Gastrocnemius medialis (tissue), 4 donors: Measurements from ENCODE around the gene OIP5. TPM values are rescaled to one million over a fixed set of nuclear protein-coding genes. Genes with fewer than 3 reads are reported as not detected.
"Not testable (repeated sequence)": the region's sequence is repeated elsewhere in the genome, so short reads cannot be mapped to it uniquely, and the experiment has no call there.

Source experiments
- ATAC-seq, 2 donors: fragments of 150-250 bp; one replicate each; pipeline ENCODE4 v1.9.1; 2016
- DNase-seq, 2 donors: peaks; one replicate each; pipeline ENCODE4 v3.0.0-alpha.2; 2019
- H3K27ac ChIP-seq, 4 donors: fragments of 200-600 bp; sonication (generic); 1 replicate in 1 of 4; 2 replicates in 3 of 4; pipeline ENCODE4 v1.5.1; 2016 to 2018; ENCODE audit warnings: mild to moderate bottlenecking in 2 of 4, moderate library complexity in 1 of 4
- H3K27me3 ChIP-seq, 3 donors: fragments of 200-600 bp; sonication (generic) in 2 of 3; 1 replicate in 1 of 3; 2 replicates in 2 of 3; pipeline versions ENCODE4 v1.5.1 to v1.6.0; 2016 to 2019; ENCODE audit warnings: mild to moderate bottlenecking in 1 of 3, moderate library complexity in 1 of 3
- H3K36me3 ChIP-seq, 2 donors: fragments of 200-600 bp; sonication (generic) in 1 of 2; one replicate each; pipeline ENCODE4 v1.5.1; 2017 to 2018
- H3K4me1 ChIP-seq, 2 donors: fragments of 200-600 bp; sonication (generic) in 1 of 2; one replicate each; pipeline ENCODE4 v1.5.1; 2016 to 2017; ENCODE audit warnings: mild to moderate bottlenecking in 2 of 2
- H3K4me3 ChIP-seq, 4 donors: fragments of 200-600 bp; sonication (generic) in 3 of 4; 1 replicate in 1 of 4; 2 replicates in 3 of 4; pipeline ENCODE4 v1.5.1; 2016 to 2019; ENCODE audit warnings: mild to moderate bottlenecking in 2 of 4
- H3K9me3 ChIP-seq, 3 donors: fragments of 200-600 bp; sonication (generic) in 2 of 3; 1 replicate in 1 of 3; 2 replicates in 2 of 3; pipeline ENCODE4 v1.5.1; 2016 to 2019
- POLR2A ChIP-seq, 2 donors: fragments of 450-650 bp; IDR thresholded peaks; one replicate each; pipeline ENCODE4 v1.6.1; 2017; ENCODE audit warnings: antibody characterized with exemption in 2 of 2, mild to moderate bottlenecking in 2 of 2, moderate library complexity in 2 of 2
- in situ Hi-C, 4 donors: fragments of 200-750 bp; cut with MboI; loops; one replicate each; pipeline versions ENCODE4 v1.15.0 to v1.8.0; 2017; ENCODE audit warnings: low sequenced_read_pairs in 4 of 4
- intact Hi-C: fragments of 100-400 bp; cut with DNase I; formaldehyde crosslinking; loops from one replicate; pipeline ENCODE4 v1.15.1; 2023; ENCODE audit warnings: low total_unique reads
- total RNA-seq, 4 donors: library from RNA; depleted of rRNA; stranded (reverse); fragments of >200 nt; gene quantifications; one replicate each; pipeline versions ENCODE4 v1.1.0 to v1.2.3, GENCODE V29; 2016
- TF ChIP-seq, protein P1 (sequence below), 5 experiments: fragments of 450-650 bp in 3 of 5; fragments of 200-600 bp in 2 of 5; sonication (generic) in 2 of 5; IDR thresholded peaks in 4 of 5; conservative IDR thresholded peaks in 1 of 5; 1 replicate in 4 of 5; 2 replicates in 1 of 5; pipeline ENCODE4 v1.5.1; 2016 to 2019; ENCODE audit warnings: antibody characterized with exemption in 5 of 5, mild to moderate bottlenecking in 3 of 5, moderate library complexity in 3 of 5

The OIP5 gene
- total RNA-seq, 4 donors from 2014 or later = 1.9 to 7.8 (median 4.0) TPM

DNA sequence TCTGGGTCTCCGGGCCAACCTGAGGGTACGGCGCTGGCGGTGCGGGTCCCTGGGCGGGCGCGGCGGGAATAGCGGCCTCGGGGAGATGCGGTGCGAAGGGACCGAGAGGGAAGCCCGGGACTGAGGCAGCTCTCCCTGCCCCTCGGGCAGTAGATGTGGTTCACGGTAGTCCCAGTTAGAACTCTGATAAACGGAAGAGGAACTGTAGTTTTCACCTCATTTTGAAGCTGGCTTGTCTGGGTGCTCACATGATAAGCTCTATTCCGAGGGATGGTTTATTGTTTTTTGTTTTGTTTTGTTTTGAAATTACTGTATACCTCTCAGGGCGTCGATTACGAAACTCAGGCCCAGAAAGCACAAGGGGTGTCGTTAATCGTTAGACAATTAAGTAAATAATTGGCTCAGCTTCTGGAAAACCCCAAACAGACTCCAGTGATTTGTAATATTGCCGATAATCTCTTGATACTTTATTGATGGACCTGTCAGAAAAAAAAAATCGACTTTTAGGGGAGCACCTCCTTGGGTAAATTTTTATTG, 703 bp upstream of the OIP5 start:
- TF ChIP-seq, protein P1, sequence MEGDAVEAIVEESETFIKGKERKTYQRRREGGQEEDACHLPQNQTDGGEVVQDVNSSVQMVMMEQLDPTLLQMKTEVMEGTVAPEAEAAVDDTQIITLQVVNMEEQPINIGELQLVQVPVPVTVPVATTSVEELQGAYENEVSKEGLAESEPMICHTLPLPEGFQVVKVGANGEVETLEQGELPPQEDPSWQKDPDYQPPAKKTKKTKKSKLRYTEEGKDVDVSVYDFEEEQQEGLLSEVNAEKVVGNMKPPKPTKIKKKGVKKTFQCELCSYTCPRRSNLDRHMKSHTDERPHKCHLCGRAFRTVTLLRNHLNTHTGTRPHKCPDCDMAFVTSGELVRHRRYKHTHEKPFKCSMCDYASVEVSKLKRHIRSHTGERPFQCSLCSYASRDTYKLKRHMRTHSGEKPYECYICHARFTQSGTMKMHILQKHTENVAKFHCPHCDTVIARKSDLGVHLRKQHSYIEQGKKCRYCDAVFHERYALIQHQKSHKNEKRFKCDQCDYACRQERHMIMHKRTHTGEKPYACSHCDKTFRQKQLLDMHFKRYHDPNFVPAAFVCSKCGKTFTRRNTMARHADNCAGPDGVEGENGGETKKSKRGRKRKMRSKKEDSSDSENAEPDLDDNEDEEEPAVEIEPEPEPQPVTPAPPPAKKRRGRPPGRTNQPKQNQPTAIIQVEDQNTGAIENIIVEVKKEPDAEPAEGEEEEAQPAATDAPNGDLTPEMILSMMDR (IDR thresholded peaks at IDR 0.05 in 4 of 5, conservative IDR thresholded peaks at IDR 0.05 in 1 of 5) = no peak
- no peak for TF ChIP-seq POLR2A (IDR thresholded peaks at IDR 0.05)
- in situ Hi-C loops (loop anchor here in 1 of 4 donors (25.0 kb wide), 1 partner anchor 221 kb away; the partner anchor contains the start of gene INO80), intact Hi-C loops (loop anchor here (2.0 to 5.0 kb wide), 2 partner anchors 69 to 428 kb away; partner anchors contain the start of gene NDUFAF1)
- Histone ChIP-seq H3K4me1 (peaks cover 15 to 18% of the 10 kb centered on the region in 2 donors), H3K9me3 (no peaks in the 10 kb centered on the region), H3K4me3 (peak overlapping the region; percentile 88 to 99 (median 94)), H3K27ac (peak overlapping the region; percentile 82 to 91 (median 88)), H3K27me3 (no peaks in the 10 kb centered on the region), H3K36me3 (no peaks in the 10 kb centered on the region)
- ATAC-seq (no peak), DNase-seq (no peak)

- ATAC-seq (peak in 1 of 2 donors; percentile 76), DNase-seq (peak; percentile 61 to 71)
- Histone ChIP-seq H3K9me3 (no peaks in the 10 kb centered on the region), H3K4me3 (peak overlapping the region; percentile 88 to 99 (median 94)), H3K4me1 (peaks cover 15 to 18% of the 10 kb centered on the region in 2 donors), H3K27me3 (no peaks in the 10 kb centered on the region), H3K36me3 (no peaks in the 10 kb centered on the region), H3K27ac (peak overlapping the region; percentile 82 to 91 (median 88))
- in situ Hi-C loops (loop anchor here in 1 of 4 donors (25.0 kb wide), 1 partner anchor 220 kb away; the partner anchor contains the start of gene INO80), intact Hi-C loops (loop anchor here (1.0 to 5.0 kb wide), 5 partner anchors 48 to 427 kb away; partner anchors contain the start of genes CHP1 and NDUFAF1)
- TF ChIP-seq POLR2A (IDR thresholded peaks at IDR 0.05) = no peak
- TF ChIP-seq, protein P1 (IDR thresholded peaks at IDR 0.05 in 4 of 5, conservative IDR thresholded peaks at IDR 0.05 in 1 of 5) = peak in 2 of 5 experiments; percentile 77 to 87
Measured at GRCh38 chr15:41331833-41332193, 578 bp downstream of the OIP5 start.

GRCh38 chr15:41331281-41331680, 1.1 kb downstream of the OIP5 start:
- in situ Hi-C loops = loop anchor here in 1 of 4 donors (25.0 kb wide), 1 partner anchor 219 kb away; the partner anchor contains the start of gene INO80
- Histone ChIP-seq H3K36me3 (no peaks in the 10 kb centered on the region), H3K9me3 (no peaks in the 10 kb centered on the region), H3K27ac (peak overlapping the region in 3 of 4 donors; percentile 82 to 90 (median 86)), H3K4me3 (peak overlapping the region in 1 of 4 donors; percentile 88), H3K27me3 (no peaks in the 10 kb centered on the region), H3K4me1 (peaks cover 15 to 18% of the 10 kb centered on the region in 2 donors)
- DNase-seq = no peak
- ATAC-seq = no peak
- no peak for TF ChIP-seq POLR2A (IDR thresholded peaks at IDR 0.05)
- TF ChIP-seq, protein P1 (IDR thresholded peaks at IDR 0.05 in 4 of 5, conservative IDR thresholded peaks at IDR 0.05 in 1 of 5) = no peak
- intact Hi-C loops = loop anchor here (5.0 kb wide), 1 partner anchor 71 kb away; the partner anchor contains the start of gene NDUFAF1

DNA sequence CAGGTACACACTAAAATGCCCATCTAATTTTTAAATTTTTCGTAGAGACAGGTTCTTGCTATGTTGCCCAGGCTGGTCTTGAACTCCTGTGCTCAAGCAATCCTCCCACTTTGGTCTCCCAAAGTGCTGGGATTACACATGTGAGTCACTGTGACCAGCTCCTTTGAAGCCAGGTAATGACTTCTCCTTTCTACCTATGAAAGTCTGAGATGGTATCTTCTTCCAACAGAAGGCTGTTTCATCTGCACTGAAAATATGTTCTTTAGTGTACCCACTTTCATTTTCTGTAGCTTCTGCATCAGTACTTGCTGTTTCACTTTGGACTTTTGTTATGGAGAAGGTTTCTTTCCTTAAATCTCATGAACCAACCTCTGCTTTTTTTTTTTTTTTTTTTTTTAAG, 8.8 kb downstream of the OIP5 start:
- TF ChIP-seq, protein P1 (IDR thresholded peaks at IDR 0.05 in 4 of 5, conservative IDR thresholded peaks at IDR 0.05 in 1 of 5) = no peak
- no peak for TF ChIP-seq POLR2A (IDR thresholded peaks at IDR 0.05)
- in situ Hi-C loops = no loop called here

DNA sequence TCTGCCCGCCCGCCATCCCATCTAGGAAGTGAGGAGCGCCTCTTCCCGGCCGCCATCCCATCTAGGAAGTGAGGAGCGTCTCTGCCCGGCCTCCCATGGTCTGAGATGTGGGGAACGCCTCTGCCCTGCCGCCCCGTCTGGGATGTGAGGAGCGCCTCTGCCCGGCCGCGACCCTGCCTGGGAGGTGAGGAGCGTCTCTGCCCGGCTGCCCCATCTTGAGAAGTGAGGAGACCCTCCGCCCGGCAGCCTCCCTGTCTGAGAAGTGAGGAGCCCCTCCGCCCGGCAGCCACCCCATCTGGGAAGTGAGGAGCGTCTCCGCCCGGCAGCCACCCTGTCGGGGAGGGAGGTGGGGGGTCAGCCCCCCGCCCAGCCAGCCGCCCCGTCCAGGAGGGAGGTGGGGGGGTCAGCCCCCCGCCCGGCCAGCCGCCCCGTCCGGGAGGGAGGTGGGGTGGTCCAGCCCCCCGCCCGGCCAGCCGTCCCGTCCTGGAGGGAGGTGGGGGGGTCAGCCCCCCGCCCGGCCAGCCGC, 11.5 kb downstream of the OIP5 start:
- H3K27me3 ChIP-seq, DNase-seq, H3K27ac ChIP-seq, intact Hi-C loops, H3K9me3 ChIP-seq, in situ Hi-C loops, H3K4me1 ChIP-seq, H3K4me3 ChIP-seq, ATAC-seq, H3K36me3 ChIP-seq: not testable (repeated sequence)

More for the DNA sequence above, 8.8 kb downstream of the OIP5 start:
- Histone ChIP-seq H3K36me3 (no peaks in the 10 kb centered on the region), H3K4me3 (no peak overlapping the region), H3K9me3 (no peaks in the 10 kb centered on the region), H3K4me1 (no peaks in the 10 kb centered on the region), H3K27me3 (no peaks in the 10 kb centered on the region), H3K27ac (no peak overlapping the region)
- intact Hi-C loops = no loop called here
- ATAC-seq = no peak
- no peak for DNase-seq
